Chondrocyte (in vitro differentiated cells): ENCODE measurements around the gene KRTAP5-3. TPM values are rescaled to one million over a fixed set of nuclear protein-coding genes. Genes with fewer than 3 reads are reported as not detected.

Source experiments
- DNase-seq: peaks from one replicate; pipeline ENCODE4 v3.0.0; 2021; ENCODE audit warnings: mixed read lengths, low spot score
- H3K27ac Mint-ChIP-seq: one replicate; pipeline ENCODE4 v1.8.0; 2021; ENCODE audit warnings: mild to moderate bottlenecking, moderate library complexity, mixed read lengths; ENCODE audit not compliant: unreplicated experiment
- H3K27me3 Mint-ChIP-seq: 2 replicates; pipeline ENCODE4 v1.8.0; 2021; ENCODE audit warnings: low read depth, mixed read lengths
- H3K36me3 Mint-ChIP-seq: 2 replicates; pipeline ENCODE4 v1.8.0; 2021; ENCODE audit warnings: low read depth, mixed read lengths
- H3K4me1 Mint-ChIP-seq: 2 replicates; pipeline ENCODE4 v1.8.0; 2021; ENCODE audit warnings: low read depth, mild to moderate bottlenecking, mixed read lengths
- H3K4me3 Mint-ChIP-seq: one replicate; pipeline ENCODE4 v1.8.0; 2021; ENCODE audit warnings: mild to moderate bottlenecking, moderate library complexity, mixed read lengths; ENCODE audit not compliant: unreplicated experiment
- H3K9me3 Mint-ChIP-seq: 2 replicates; pipeline ENCODE4 v1.8.0; 2021; ENCODE audit warnings: low read depth, mixed read lengths
- CTCF ChIP-seq: fragments of 200-600 bp; sonication (generic); IDR thresholded peaks from 2 replicates; pipeline ENCODE4 v1.5.0; 2021; ENCODE audit warnings: antibody characterized with exemption, mild to moderate bottlenecking, moderate library complexity
- total RNA-seq: library from RNA; stranded (reverse); gene quantifications from 3 replicates; pipeline ENCODE4 v1.2.1, GENCODE V29; 2021

KRTAP5-3 gene
- total RNA-seq, 1 donor from 2014 or later = not detected

GRCh38 chr11:1632053-1632714, 23.9 kb upstream of the KRTAP5-3 start:
- Mint-ChIP-seq H3K27ac (no peak overlapping the region), H3K36me3 (no peaks in the 10 kb centered on the region), H3K4me1 (no peaks in the 10 kb centered on the region), H3K4me3 (no peak overlapping the region), H3K9me3 (no peaks in the 10 kb centered on the region), H3K27me3 (peaks cover 61% of the 10 kb centered on the region)
- no peak for TF ChIP-seq CTCF
- peak; percentile 44 for DNase-seq

GRCh38 chr11:1631066-1631568, 22.9 kb upstream of the KRTAP5-3 start:
- H3K4me3 Mint-ChIP-seq = no peak overlapping the region
- TF ChIP-seq CTCF = no peak
- no peaks in the 10 kb centered on the region for H3K36me3 Mint-ChIP-seq
- H3K9me3 Mint-ChIP-seq = no peaks in the 10 kb centered on the region
- H3K4me1 Mint-ChIP-seq = no peaks in the 10 kb centered on the region
- peak; percentile 73 for DNase-seq
- no peak overlapping the region for H3K27ac Mint-ChIP-seq
- peaks cover 62% of the 10 kb centered on the region for H3K27me3 Mint-ChIP-seq

GRCh38 chr11:1630271-1630670, 22.0 kb upstream of the KRTAP5-3 start:
- Mint-ChIP-seq H3K9me3 (no peaks in the 10 kb centered on the region), H3K4me3 (no peak overlapping the region), H3K27ac (no peak overlapping the region), H3K4me1 (no peaks in the 10 kb centered on the region), H3K36me3 (no peaks in the 10 kb centered on the region), H3K27me3 (peaks cover 62% of the 10 kb centered on the region)
- peak; percentile 41 for DNase-seq
- TF ChIP-seq CTCF = no peak

GRCh38 chr11:1629326-1630185, 21.3 kb upstream of the KRTAP5-3 start, which contains the start of gene KRTAP5-5:
Gene KRTAP5-5, plus strand, starts transcription at chr11:1629775. Its CDS starts 66 bp downstream, at chr11:1629841.
- Mint-ChIP-seq H3K36me3 (no peaks in the 10 kb centered on the region), H3K27me3 (peaks cover 65% of the 10 kb centered on the region), H3K9me3 (no peaks in the 10 kb centered on the region), H3K27ac (no peak within 1 kb of the TSS), H3K4me3 (no peak within 1 kb of the TSS), H3K4me1 (no peaks in the 10 kb centered on the region)
- TF ChIP-seq CTCF = no peak
- DNase-seq = peak; percentile 64

- H3K4me1 Mint-ChIP-seq = no peaks in the 10 kb centered on the region
- H3K36me3 Mint-ChIP-seq = no peaks in the 10 kb centered on the region
- peaks cover 66% of the 10 kb centered on the region for H3K27me3 Mint-ChIP-seq
- no peaks in the 10 kb centered on the region for H3K9me3 Mint-ChIP-seq
- peak; percentile 92 for TF ChIP-seq CTCF
- H3K4me3 Mint-ChIP-seq = no peak overlapping the region
- peak; percentile 75 for DNase-seq
- H3K27ac Mint-ChIP-seq = no peak overlapping the region
These were observed 20.5 kb upstream of the KRTAP5-3 start for GRCh38 chr11:1628506-1629325.
